Liver (tissue), 9 donors: ENCODE measurements around the gene ASTN1. TPM values are rescaled to one million over a fixed set of nuclear protein-coding genes. Genes with fewer than 3 reads are reported as not detected.

Experiments
- DNase-seq: peaks from one replicate; pipeline ENCODE4 v3.0.0-alpha.2; 2017; ENCODE audit warnings: low spot score
- H3K27ac ChIP-seq, 2 donors: one replicate each; pipeline ENCODE4 v1.7.0; 2013; ENCODE audit warnings: inconsistent platforms in 2 of 2, low read length in 2 of 2, control low read depth in 1 of 2, low read depth in 1 of 2, mild to moderate bottlenecking in 1 of 2
- H3K27me3 ChIP-seq, 4 donors: one replicate each; pipeline versions ENCODE4 v1.6.1 to v1.7.0; 2013; ENCODE audit warnings: low read length in 3 of 4, inconsistent platforms in 1 of 4, mild to moderate bottlenecking in 1 of 4, moderate library complexity in 1 of 4; ENCODE audit not compliant: control insufficient read depth in 4 of 4, insufficient read depth in 4 of 4
- H3K36me3 ChIP-seq, 4 donors: one replicate each; pipeline versions ENCODE4 v1.6.1 to v1.7.0; 2013; ENCODE audit warnings: low read length in 3 of 4, mild to moderate bottlenecking in 3 of 4, low read depth in 1 of 4, moderate library complexity in 1 of 4; ENCODE audit not compliant: control insufficient read depth in 4 of 4, insufficient read depth in 3 of 4
- H3K4me1 ChIP-seq, 4 donors: one replicate each; pipeline versions ENCODE4 v1.6.1 to v1.7.0; 2013; ENCODE audit warnings: low read length in 3 of 4, mild to moderate bottlenecking in 3 of 4, moderate library complexity in 1 of 4; ENCODE audit not compliant: control insufficient read depth in 4 of 4, insufficient read depth in 4 of 4
- H3K4me3 ChIP-seq, 3 donors: one replicate each; pipeline versions ENCODE4 v1.6.1 to v1.7.0; 2013; ENCODE audit warnings: low read length in 3 of 3, control low read depth in 1 of 3, low read depth in 1 of 3, mild to moderate bottlenecking in 1 of 3
- H3K9ac ChIP-seq, 2 donors: one replicate each; pipeline ENCODE4 v1.7.0; 2013; ENCODE audit warnings: low read length in 2 of 2, mild to moderate bottlenecking in 2 of 2, moderate library complexity in 2 of 2, control low read depth in 1 of 2, low read depth in 1 of 2
- H3K9me3 ChIP-seq, 4 donors: one replicate each; pipeline versions ENCODE4 v1.6.1 to v1.7.0; 2013; ENCODE audit warnings: low read length in 3 of 4; ENCODE audit not compliant: control insufficient read depth in 4 of 4
- HNF4A ChIP-seq, 2 donors: conservative IDR thresholded peaks; 2 replicates each; pipeline ENCODE4 v1.6.1; 2016; ENCODE audit warnings: antibody characterized with exemption in 2 of 2, mild to moderate bottlenecking in 2 of 2
- HNF4G ChIP-seq: IDR thresholded peaks from 2 replicates; pipeline ENCODE4 v1.6.1; 2016; ENCODE audit warnings: antibody characterized with exemption
- NR2F2 ChIP-seq: IDR thresholded peaks from 2 replicates; pipeline ENCODE4 v1.6.1; 2016; ENCODE audit warnings: antibody characterized with exemption
- RAD21 ChIP-seq, 2 donors: IDR thresholded peaks; 2 replicates each; pipeline ENCODE4 v1.6.1; 2016; ENCODE audit warnings: antibody characterized with exemption in 2 of 2, mild to moderate bottlenecking in 2 of 2
- SP1 ChIP-seq: IDR thresholded peaks from 2 replicates; pipeline ENCODE4 v1.6.1; 2018; ENCODE audit warnings: antibody characterized with exemption, mild to moderate bottlenecking
- TAF1 ChIP-seq: conservative IDR thresholded peaks from 2 replicates; pipeline ENCODE4 v1.6.1; 2016; ENCODE audit warnings: antibody characterized with exemption, mild to moderate bottlenecking
- YY1 ChIP-seq: IDR thresholded peaks from 2 replicates; pipeline ENCODE4 v1.6.1; 2016; ENCODE audit warnings: antibody characterized with exemption, mild to moderate bottlenecking
- WGBS: extraction: QIAGEN DNeasy Blood & Tissue Kit; methylation state at CpG from one replicate; pipeline ENCODE4 v1.1.7; 2013; 5-methylcytosine and 5-hydroxymethylcytosine counted together
- polyA plus RNA-seq, 2 donors: library from polyadenylated mRNA; stranded (reverse) in 1 of 2; unstranded in 1 of 2; fragments of 200-250 nt in 1 of 2; fragments of >200 nt in 1 of 2; fragmentation: Nextera tagmentation in 1 of 2; extraction: Ambion mirVana in 1 of 2; gene quantifications; one replicate each; pipeline versions ENCODE4 v1.2.1 to v1.2.3, GENCODE V29; 2013 to 2015
- total RNA-seq, 2 donors: library from RNA; depleted of rRNA; stranded (reverse); fragments of >200 nt; gene quantifications; one replicate each; pipeline ENCODE4 v1.2.3, GENCODE V29; 2014
- TF ChIP-seq, protein P1 (sequence below): fragments of 150-350 bp; IDR thresholded peaks from 2 replicates; pipeline ENCODE4 v1.5.1; 2017; ENCODE audit warnings: improper control_type of control experiment, low read depth, low read length; ENCODE audit not compliant: missing input control
- TF ChIP-seq, protein P2 (sequence below): IDR thresholded peaks from 2 replicates; pipeline ENCODE4 v1.6.1; 2016; ENCODE audit warnings: antibody characterized with exemption
- donor health status: healthy.
- donor health status: healthy.
- donor health status: healthy.
- donor health status: healthy.
- donor health status: healthy.

ASTN1 gene
- total and polyA plus RNA-seq, 4 donors = 0.10 to 0.28 (median 0.18) TPM

DNA sequence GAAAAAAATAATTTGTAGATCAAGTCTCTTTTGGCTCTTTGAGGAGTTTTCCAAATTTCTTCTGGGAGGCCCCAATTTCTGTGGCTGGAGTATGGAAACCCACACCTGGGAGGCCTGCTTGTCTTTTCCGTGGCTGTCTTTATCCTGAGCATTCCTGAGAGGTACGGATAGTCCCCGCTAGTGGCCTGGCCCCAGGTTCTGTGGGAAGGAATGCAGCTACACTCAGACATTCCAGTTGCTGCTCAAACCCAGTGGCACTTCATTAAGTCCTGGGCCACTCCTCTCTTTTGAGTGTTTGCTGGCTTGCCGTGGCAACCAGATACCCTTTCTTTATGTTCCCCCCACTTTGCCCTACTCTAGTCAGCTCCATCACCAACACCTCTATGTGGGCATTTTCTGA lies 310.4 kb downstream of the ASTN1 start (continued):
- TF ChIP-seq, protein P1, sequence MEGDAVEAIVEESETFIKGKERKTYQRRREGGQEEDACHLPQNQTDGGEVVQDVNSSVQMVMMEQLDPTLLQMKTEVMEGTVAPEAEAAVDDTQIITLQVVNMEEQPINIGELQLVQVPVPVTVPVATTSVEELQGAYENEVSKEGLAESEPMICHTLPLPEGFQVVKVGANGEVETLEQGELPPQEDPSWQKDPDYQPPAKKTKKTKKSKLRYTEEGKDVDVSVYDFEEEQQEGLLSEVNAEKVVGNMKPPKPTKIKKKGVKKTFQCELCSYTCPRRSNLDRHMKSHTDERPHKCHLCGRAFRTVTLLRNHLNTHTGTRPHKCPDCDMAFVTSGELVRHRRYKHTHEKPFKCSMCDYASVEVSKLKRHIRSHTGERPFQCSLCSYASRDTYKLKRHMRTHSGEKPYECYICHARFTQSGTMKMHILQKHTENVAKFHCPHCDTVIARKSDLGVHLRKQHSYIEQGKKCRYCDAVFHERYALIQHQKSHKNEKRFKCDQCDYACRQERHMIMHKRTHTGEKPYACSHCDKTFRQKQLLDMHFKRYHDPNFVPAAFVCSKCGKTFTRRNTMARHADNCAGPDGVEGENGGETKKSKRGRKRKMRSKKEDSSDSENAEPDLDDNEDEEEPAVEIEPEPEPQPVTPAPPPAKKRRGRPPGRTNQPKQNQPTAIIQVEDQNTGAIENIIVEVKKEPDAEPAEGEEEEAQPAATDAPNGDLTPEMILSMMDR = no peak
- TF ChIP-seq YY1 = no peak

DNA sequence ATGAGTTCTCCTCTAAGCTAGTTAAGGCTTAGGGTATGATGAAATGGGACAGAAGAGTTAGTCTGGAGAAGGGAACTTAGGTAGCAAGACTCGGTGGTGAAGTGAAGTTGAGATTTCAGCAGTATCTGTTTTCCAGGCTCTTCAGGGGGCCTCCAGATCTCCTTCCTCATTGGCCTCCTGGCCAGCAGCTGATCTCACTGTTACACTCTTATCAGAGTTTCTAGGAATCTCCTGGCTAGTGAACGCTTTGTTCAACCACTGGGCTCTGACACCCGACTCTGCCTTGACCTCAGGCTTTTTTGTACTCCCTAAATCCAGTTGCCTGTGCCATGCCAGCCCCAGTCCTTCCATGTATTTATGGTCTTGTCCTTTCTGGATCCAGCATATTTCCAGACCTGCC lies 311.0 kb downstream of the ASTN1 start:
- Histone ChIP-seq H3K4me1 (no peaks in the 10 kb centered on the region), H3K27ac (no peak overlapping the region), H3K9ac (no peak overlapping the region), H3K4me3 (no peak overlapping the region), H3K36me3 (no peaks in the 10 kb centered on the region), H3K27me3 (no peaks in the 10 kb centered on the region), H3K9me3 (no peaks in the 10 kb centered on the region)
- TF ChIP-seq SP1 (no peak), RAD21 (IDR thresholded peaks at IDR 0.05) (no peak)
- TF ChIP-seq, protein P2, sequence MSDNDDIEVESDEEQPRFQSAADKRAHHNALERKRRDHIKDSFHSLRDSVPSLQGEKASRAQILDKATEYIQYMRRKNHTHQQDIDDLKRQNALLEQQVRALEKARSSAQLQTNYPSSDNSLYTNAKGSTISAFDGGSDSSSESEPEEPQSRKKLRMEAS = no peak
- no peak for DNase-seq
- WGBS = 71% methylated on average over 3 of the region's 3 CpGs

DNA sequence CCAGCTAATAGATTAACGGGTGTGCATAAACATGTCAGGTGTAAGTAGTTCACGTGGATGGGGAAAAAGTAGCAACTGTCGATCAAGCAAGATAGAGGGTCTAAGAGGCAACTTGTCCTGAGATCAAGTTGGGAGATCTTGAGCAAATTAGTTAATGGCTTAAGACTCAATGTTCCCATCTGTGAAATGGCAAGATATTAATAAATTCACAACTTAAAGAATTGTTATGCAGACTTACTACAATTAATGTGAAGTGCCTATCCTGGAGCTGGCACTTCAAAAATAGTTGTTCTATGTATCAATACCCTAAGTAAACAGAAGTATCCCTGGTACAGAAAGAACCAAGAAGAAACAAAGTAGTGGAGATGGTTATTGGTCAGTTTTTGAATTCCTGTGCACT lies 312.4 kb downstream of the ASTN1 start:
- H3K27me3 ChIP-seq = no peaks in the 10 kb centered on the region
- H3K9ac ChIP-seq = no peak overlapping the region
- TF ChIP-seq SP1 (no peak), RAD21 (IDR thresholded peaks at IDR 0.05) (no peak), HNF4G (no peak), NR2F2 (no peak), TAF1 (no peak)
- no peaks in the 10 kb centered on the region for H3K36me3 ChIP-seq
- DNase-seq = no peak
- H3K4me1 ChIP-seq = no peaks in the 10 kb centered on the region
- no peak overlapping the region for H3K27ac ChIP-seq
- no peak overlapping the region for H3K4me3 ChIP-seq
- whole genome bisulfite sequencing = 90% methylated on average over 3 of the region's 3 CpGs
- no peaks in the 10 kb centered on the region for H3K9me3 ChIP-seq

DNA sequence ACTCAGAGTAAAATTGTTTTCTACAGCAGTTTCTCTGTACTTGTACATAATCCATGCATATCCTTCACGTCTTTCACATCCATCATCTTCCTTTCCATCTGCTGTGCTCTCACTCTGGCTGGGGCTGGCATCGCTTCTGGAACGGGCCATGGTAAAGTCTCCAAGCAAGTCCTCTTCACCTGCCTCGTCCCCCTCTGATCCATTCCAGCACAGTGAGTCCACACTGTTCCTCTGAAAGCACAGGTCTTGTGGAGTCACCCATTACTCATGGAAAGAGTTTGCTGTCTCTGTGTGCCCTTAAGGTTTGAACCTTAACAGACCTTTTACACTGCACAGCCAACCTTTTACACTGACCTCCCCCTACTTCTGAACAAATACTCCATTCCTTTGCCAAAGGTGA lies 313.6 kb downstream of the ASTN1 start:
- H3K27me3 ChIP-seq = no peaks in the 10 kb centered on the region
- H3K9me3 ChIP-seq = no peaks in the 10 kb centered on the region
- WGBS = 84% methylated on average over 4 of the region's 4 CpGs
- H3K27ac ChIP-seq = no peak overlapping the region
- TF ChIP-seq, protein P1 = no peak
- no peak for TF ChIP-seq HNF4A (conservative IDR thresholded peaks at IDR 0.05)
- TF ChIP-seq RAD21 (IDR thresholded peaks at IDR 0.05) = no peak
- no peak overlapping the region for H3K9ac ChIP-seq
- H3K36me3 ChIP-seq = no peaks in the 10 kb centered on the region
- no peaks in the 10 kb centered on the region for H3K4me1 ChIP-seq
- no peak overlapping the region for H3K4me3 ChIP-seq
- no peak for DNase-seq
